ENCODE data around the gene TIMP3. TPM values are rescaled to one million over a fixed set of nuclear protein-coding genes. Genes with fewer than 3 reads are reported as not detected.

The TIMP3 gene
- total RNA-seq, 4 donors from 2014 or later = 148 to 295 (median 170) TPM

- no peak for DNase-seq (ENCODE audit: low spot score in 2 of 2)
These were observed 79.5 kb downstream of the TIMP3 start for GRCh38 chr22:32880893-32881596.

GRCh38 chr22:32882360-32882755 lies 80.9 kb downstream of the TIMP3 start:
- no peaks in the 10 kb centered on the region for H3K27me3 ChIP-seq
- no peak for TF ChIP-seq POLR2A (IDR thresholded peaks at IDR 0.05)
- no peak for TF ChIP-seq EP300 (IDR thresholded peaks at IDR 0.05)
- TF ChIP-seq POLR2AphosphoS5 (IDR thresholded peaks at IDR 0.05) = no peak
- TF ChIP-seq CTCF (IDR thresholded peaks at IDR 0.05) = no peak
- H3K36me3 ChIP-seq = no peaks in the 10 kb centered on the region
- no peaks in the 10 kb centered on the region for H3K9me3 ChIP-seq
- no peak for DNase-seq (ENCODE audit: low spot score in 2 of 2)
- 82% methylated on average over 4 of the region's 4 CpGs for WGBS
- H3K27ac ChIP-seq = no peak overlapping the region
- H3K4me3 ChIP-seq = no peak overlapping the region
- peaks cover 4% of the 10 kb centered on the region for H3K4me1 ChIP-seq

More at GRCh38 chr22:32880893-32881596, 79.5 kb downstream of the TIMP3 start:
- no peaks in the 10 kb centered on the region for H3K9me3 ChIP-seq
- H3K27me3 ChIP-seq = no peaks in the 10 kb centered on the region
- no peaks in the 10 kb centered on the region for H3K36me3 ChIP-seq
- no peak for TF ChIP-seq CTCF (IDR thresholded peaks at IDR 0.05)
- no peak for TF ChIP-seq POLR2AphosphoS5 (IDR thresholded peaks at IDR 0.05)
- TF ChIP-seq EP300 (IDR thresholded peaks at IDR 0.05) = no peak
- no peak for TF ChIP-seq POLR2A (IDR thresholded peaks at IDR 0.05)
- 59% methylated on average over 10 of the region's 20 CpGs for WGBS
- H3K4me1 ChIP-seq = peaks cover 4% of the 10 kb centered on the region
- H3K4me3 ChIP-seq = no peak overlapping the region
- H3K27ac ChIP-seq = no peak overlapping the region

GRCh38 chr22:32882774-32883530 lies 81.4 kb downstream of the TIMP3 start:
- H3K4me3 ChIP-seq = no peak overlapping the region
- no peaks in the 10 kb centered on the region for H3K36me3 ChIP-seq
- H3K27me3 ChIP-seq = no peaks in the 10 kb centered on the region
- no peaks in the 10 kb centered on the region for H3K9me3 ChIP-seq
- WGBS = 78% methylated on average over 6 of the region's 6 CpGs
- no peak for TF ChIP-seq CTCF (IDR thresholded peaks at IDR 0.05)
- TF ChIP-seq POLR2AphosphoS5 (IDR thresholded peaks at IDR 0.05) = no peak
- no peak for TF ChIP-seq POLR2A (IDR thresholded peaks at IDR 0.05)
- TF ChIP-seq EP300 (IDR thresholded peaks at IDR 0.05) = no peak
- H3K27ac ChIP-seq = no peak overlapping the region
- no peak for DNase-seq (ENCODE audit: low spot score in 2 of 2)
- peaks cover 4% of the 10 kb centered on the region for H3K4me1 ChIP-seq

- H3K36me3 ChIP-seq = no peaks in the 10 kb centered on the region
- no peak for TF ChIP-seq POLR2A (IDR thresholded peaks at IDR 0.05)
- TF ChIP-seq EP300 (IDR thresholded peaks at IDR 0.05) = no peak
- no peak for TF ChIP-seq CTCF (IDR thresholded peaks at IDR 0.05)
- TF ChIP-seq POLR2AphosphoS5 (IDR thresholded peaks at IDR 0.05) = no peak
- H3K4me3 ChIP-seq = no peak overlapping the region
- H3K27ac ChIP-seq = no peak overlapping the region
- H3K27me3 ChIP-seq = no peaks in the 10 kb centered on the region
- WGBS = 81% methylated on average over 7 of the region's 7 CpGs
- H3K4me1 ChIP-seq = no peaks in the 10 kb centered on the region
- no peaks in the 10 kb centered on the region for H3K9me3 ChIP-seq
- no peak for DNase-seq (ENCODE audit: low spot score in 2 of 2)
These were observed 85.9 kb downstream of the TIMP3 start for GRCh38 chr22:32887324-32887980.

- Histone ChIP-seq H3K9me3 (no peaks in the 10 kb centered on the region), H3K4me1 (no peaks in the 10 kb centered on the region), H3K36me3 (no peaks in the 10 kb centered on the region), H3K27me3 (no peaks in the 10 kb centered on the region), H3K27ac (no peak overlapping the region), H3K4me3 (no peak overlapping the region)
- 92% methylated on average over 3 of the region's 3 CpGs for WGBS
- no peak for TF ChIP-seq POLR2A (IDR thresholded peaks at IDR 0.05)
- TF ChIP-seq EP300 (IDR thresholded peaks at IDR 0.05) = no peak
- no peak for TF ChIP-seq CTCF (IDR thresholded peaks at IDR 0.05)
- TF ChIP-seq POLR2AphosphoS5 (IDR thresholded peaks at IDR 0.05) = no peak
- no peak for DNase-seq (ENCODE audit: low spot score in 2 of 2)
These were observed 87.5 kb downstream of the TIMP3 start for GRCh38 chr22:32888976-32889375.
